SJSA1 (cell line): ENCODE measurements around the gene FAF1. TPM values are rescaled to one million over a fixed set of nuclear protein-coding genes. Genes with fewer than 3 reads are reported as not detected.

Experiments
- DNase-seq, 2 experiments: peaks; one replicate each; pipeline ENCODE4 v3.0.0-alpha.2; 2015 to 2020; ENCODE audit warnings: low spot score in 2 of 2, low read depth in 1 of 2
- H3K27ac ChIP-seq: fragments of 250-450 bp; sonication (Bioruptor Pico); 2 replicates; pipeline ENCODE4 v1.5.1; 2020; ENCODE audit warnings: mild to moderate bottlenecking, moderate library complexity
- H3K27me3 ChIP-seq: fragments of 250-450 bp; sonication (Bioruptor Pico); replicated peaks from 2 replicates; pipeline ENCODE4 v1.5.1; 2020; ENCODE audit warnings: mild to moderate bottlenecking, moderate library complexity
- H3K36me3 ChIP-seq: fragments of 250-450 bp; sonication (Bioruptor Pico); 2 replicates; pipeline ENCODE4 v1.5.1; 2020; ENCODE audit warnings: mild to moderate bottlenecking
- H3K4me1 ChIP-seq: fragments of 250-450 bp; sonication (Bioruptor Pico); replicated peaks from 2 replicates; pipeline ENCODE4 v1.6.1; 2021; ENCODE audit warnings: mild to moderate bottlenecking
- H3K4me3 ChIP-seq: fragments of 250-450 bp; sonication (Bioruptor Pico); 2 replicates; pipeline ENCODE4 v1.5.1; 2020; ENCODE audit warnings: mild to moderate bottlenecking
- H3K9me3 ChIP-seq: fragments of 250-450 bp; sonication (Bioruptor Pico); replicated peaks from 2 replicates; pipeline ENCODE4 v1.5.1; 2020; ENCODE audit warnings: mild to moderate bottlenecking
- total RNA-seq: library from RNA; depleted of rRNA; stranded (reverse); fragments of >200 nt; shearing (Covaris generic); gene quantifications from 2 replicates; pipeline ENCODE4 v1.2.3, GENCODE V29; 2014

FAF1 gene
- total RNA-seq, 1 experiment from 2014 or later: 96.3 TPM

DNA sequence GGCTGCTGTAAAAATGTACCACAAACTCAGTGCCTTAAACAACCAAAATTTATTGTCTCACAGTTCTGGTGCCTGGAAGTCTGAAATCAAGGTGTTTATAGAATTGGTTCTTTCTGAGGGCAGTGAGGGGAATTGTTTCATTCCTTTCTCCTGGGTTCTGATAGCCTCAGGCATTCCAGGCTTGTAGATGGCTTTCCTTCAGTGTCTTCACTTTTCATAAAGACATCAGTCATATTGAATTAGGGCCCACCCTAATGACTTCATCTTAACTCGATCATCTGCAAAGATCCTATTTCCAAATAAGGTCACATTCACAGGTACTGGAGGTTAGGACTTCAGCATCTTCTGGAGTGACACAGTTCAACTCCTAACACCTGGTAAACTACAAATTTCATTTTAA, 25.0 kb upstream of the FAF1 start:
- H3K27ac ChIP-seq: peak overlapping the region; percentile 49
- DNase-seq: peak in 1 of 2 experiments; percentile 76
- H3K4me1 ChIP-seq: peaks cover 35% of the 10 kb centered on the region
- peaks cover 17% of the 10 kb centered on the region for H3K36me3 ChIP-seq
- H3K4me3 ChIP-seq: peak overlapping the region; percentile 3; the same call in 1 of the 2 replicates
- H3K27me3 ChIP-seq: no peaks in the 10 kb centered on the region
- no peaks in the 10 kb centered on the region for H3K9me3 ChIP-seq

DNA sequence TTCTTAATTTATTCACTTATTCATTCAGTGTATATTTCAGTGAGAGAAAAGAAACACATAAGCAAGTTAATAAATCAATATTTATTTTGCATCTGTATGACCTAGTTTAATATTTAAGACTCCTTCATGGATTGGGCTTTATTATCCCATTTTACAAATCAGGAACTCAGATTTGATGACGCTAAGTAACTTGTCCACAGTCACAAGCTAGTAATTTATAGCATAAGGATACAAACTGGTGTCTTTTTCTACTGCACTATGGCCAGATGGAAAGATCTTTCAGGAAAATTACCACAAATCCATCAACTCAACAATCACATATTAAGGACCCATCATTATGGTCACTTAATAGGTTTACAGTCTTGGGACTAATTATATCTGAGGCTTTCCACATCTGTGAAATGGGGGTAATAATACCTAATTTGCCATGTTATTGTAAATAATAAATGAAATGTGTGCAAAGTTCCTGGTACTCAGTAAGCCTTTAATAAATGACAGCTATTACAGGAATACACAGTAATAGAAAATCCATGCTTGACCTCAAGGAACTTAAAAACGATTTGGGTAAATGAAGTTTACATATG, 23.2 kb upstream of the FAF1 start:
- no peaks in the 10 kb centered on the region for H3K9me3 ChIP-seq
- peak overlapping the region; percentile 99 for H3K27ac ChIP-seq
- peak in 1 of 2 experiments; percentile 46 for DNase-seq
- H3K4me3 ChIP-seq: peak overlapping the region; percentile 4; the same call in 1 of the 2 replicates
- peaks cover 35% of the 10 kb centered on the region for H3K4me1 ChIP-seq
- peaks cover 13% of the 10 kb centered on the region for H3K36me3 ChIP-seq
- no peaks in the 10 kb centered on the region for H3K27me3 ChIP-seq

DNA sequence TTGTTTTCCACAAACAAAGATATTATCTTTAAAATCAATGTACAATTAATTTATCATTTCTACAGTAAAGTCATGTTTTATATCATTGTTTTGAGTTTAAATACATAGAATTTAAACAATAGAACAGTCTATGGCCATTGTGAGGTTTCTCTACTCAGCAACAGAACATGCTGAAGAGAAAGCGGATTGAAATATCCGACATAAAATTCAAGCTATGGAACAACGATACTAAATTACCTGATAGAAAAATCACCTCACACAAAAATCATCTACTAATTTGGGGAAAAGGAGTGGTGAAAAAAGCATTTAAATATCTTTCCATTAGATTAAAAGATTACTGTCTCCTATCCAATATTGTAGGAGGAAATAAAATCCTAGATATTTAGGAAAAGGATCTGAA, 22.5 kb upstream of the FAF1 start:
- Histone ChIP-seq H3K4me1 (peaks cover 35% of the 10 kb centered on the region), H3K9me3 (no peaks in the 10 kb centered on the region), H3K27ac (peak overlapping the region; percentile 99), H3K4me3 (peak overlapping the region; percentile 15; the same call in 1 of the 2 replicates), H3K36me3 (peaks cover 17% of the 10 kb centered on the region), H3K27me3 (no peaks in the 10 kb centered on the region)
- DNase-seq: peak in 1 of 2 experiments; percentile 66

DNA sequence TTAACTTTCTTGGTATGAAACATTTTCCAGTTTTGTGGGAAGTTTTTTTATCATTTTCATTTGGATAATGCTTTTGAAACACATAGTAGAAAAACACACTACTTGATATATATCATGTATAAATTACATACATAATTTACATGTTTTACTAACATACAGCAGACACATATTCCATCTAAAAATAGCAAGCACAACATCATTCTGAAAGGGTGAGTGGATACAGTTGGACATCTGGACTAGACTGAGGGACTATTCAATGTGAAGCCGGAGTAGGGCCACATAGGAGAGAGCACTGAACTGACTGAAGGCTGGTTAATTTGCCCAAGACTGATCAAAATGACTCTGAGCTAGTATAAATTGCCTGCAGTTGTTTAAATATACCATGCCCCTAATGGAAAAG, 21.7 kb upstream of the FAF1 start:
- peaks cover 35% of the 10 kb centered on the region for H3K4me1 ChIP-seq
- H3K9me3 ChIP-seq: no peaks in the 10 kb centered on the region
- peak in 1 of 2 experiments; percentile 78 for DNase-seq
- H3K27ac ChIP-seq: peak overlapping the region; percentile 99
- no peaks in the 10 kb centered on the region for H3K27me3 ChIP-seq
- peak overlapping the region; percentile 15 for H3K4me3 ChIP-seq
- H3K36me3 ChIP-seq: peaks cover 17% of the 10 kb centered on the region

DNA sequence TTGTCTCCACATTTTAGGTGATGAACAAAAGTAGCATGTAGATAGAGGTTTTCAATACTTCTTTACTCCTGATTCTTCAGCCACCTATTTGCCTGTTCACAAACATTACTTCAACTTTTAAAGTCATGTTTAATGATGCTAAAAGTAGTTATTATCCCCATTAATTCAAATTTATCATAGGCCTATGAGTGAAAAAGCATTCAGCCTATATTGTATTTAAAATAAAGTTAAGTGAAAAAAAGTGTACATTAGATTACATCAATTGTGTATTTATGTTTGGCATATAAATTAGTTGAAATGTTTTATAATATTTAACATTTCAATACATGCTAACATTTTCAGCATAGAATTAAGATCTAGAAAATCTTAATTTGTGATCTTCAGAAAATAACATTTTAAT, 20.4 kb upstream of the FAF1 start:
- Histone ChIP-seq H3K4me1 (peaks cover 35% of the 10 kb centered on the region), H3K4me3 (peak overlapping the region; percentile 85), H3K9me3 (no peaks in the 10 kb centered on the region), H3K27ac (peak overlapping the region; percentile 99), H3K36me3 (peaks cover 27% of the 10 kb centered on the region), H3K27me3 (no peaks in the 10 kb centered on the region)
- no peak for DNase-seq

DNA sequence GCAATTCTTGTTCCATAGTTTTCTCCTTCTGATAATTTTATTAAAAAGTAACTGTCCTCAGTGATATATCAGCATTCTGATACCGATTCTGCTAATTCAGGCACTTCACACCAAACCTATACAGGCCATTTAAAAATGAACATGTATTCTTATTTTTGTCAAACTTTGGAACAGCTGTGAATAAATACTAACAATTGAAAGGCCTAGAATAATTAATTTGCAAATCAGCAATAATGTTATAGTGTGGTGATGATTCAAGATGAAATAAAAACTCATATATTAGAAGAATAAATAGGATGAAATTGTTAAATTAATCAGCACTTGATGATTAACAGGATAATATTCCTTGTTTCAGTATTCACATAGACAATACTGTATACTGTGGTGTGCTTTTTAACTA, 19.9 kb upstream of the FAF1 start:
- peak in 1 of 2 experiments; percentile 39 for DNase-seq
- peak overlapping the region; percentile 85 for H3K4me3 ChIP-seq
- H3K9me3 ChIP-seq: no peaks in the 10 kb centered on the region
- peaks cover 31% of the 10 kb centered on the region for H3K4me1 ChIP-seq
- peak overlapping the region; percentile 99 for H3K27ac ChIP-seq
- no peaks in the 10 kb centered on the region for H3K27me3 ChIP-seq
- peaks cover 29% of the 10 kb centered on the region for H3K36me3 ChIP-seq

DNA sequence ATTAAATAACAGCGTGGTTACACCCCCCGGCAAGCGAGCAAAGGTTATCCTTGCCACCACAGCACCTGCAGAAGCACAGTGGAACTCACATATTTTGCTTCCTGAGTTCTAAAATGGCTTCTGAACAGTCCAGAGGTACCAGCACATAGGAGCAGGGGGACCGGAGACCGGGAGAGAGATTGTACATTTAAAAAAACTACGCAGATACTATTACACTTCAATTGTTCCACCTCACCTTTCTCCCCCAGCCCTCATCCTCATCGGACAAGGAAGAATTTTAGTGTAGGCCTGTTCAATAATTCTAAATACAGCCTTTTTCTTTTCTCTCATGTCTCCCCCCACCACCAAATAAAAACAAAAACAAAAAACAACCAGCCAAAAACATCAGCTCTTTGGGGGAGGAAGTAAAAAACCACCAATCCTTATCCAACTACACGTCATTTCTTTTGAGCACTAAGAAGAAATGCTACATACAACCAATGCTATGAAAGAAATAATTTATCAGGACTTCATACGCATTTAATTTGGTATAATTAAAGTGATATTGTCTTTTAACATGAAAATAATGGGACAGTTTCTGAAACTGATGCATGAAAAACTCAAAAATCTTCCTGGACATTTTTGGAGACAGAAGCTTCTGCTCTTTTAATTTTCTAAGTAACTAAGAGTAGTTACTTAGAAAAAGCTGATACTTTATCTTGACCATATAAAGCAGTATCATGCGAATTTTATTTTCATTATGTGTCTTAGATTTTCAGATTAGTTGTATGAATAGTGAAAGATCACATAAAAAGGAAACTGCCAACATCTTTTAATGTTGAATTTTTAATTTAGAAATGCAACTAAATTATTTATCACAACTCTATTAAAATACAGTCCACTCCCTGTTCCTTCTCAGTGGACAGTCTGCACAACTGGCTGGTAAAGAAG, 19.1 kb upstream of the FAF1 start:
- Histone ChIP-seq H3K9me3 (no peaks in the 10 kb centered on the region), H3K27ac (peak overlapping the region; percentile 99), H3K4me3 (peak overlapping the region; percentile 85), H3K4me1 (peaks cover 29% of the 10 kb centered on the region), H3K36me3 (peaks cover 38% of the 10 kb centered on the region), H3K27me3 (no peaks in the 10 kb centered on the region)
- peak in 1 of 2 experiments; percentile 86 for DNase-seq

DNA sequence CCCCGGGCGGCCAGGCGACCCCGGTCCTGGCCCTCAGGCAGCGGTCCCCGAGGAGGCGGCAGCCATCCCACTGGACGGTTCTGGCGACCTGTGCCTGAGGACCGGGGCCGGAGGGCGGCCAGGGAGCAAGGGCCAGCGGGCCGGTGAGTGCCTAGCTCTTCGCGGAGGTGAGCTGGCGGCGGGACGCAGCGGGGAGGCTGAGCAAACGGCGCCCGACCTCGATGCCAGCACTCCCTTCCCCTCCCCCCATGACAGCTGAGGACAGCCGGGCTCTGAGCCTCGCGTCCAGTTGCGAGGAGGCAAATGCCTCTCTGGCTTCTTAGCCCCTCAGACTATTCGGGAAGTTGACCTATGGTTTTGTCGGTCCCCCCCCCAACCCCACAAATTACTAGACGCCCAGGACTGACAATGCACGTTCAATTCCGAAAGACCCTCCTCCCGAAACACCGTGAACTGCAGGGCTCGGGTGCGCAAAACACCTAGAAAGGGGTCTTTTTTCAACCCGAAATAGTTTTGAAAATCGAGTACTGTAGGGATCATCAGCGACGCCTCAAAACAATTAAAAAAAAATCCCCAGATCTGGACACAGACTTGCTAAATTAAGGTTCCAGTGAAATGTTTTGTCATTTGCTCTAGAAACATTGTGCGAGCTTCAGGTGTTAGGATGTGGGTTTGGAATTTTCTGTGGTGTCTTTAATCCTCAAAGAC, 18.2 kb upstream of the FAF1 start:
- Histone ChIP-seq H3K9me3 (no peaks in the 10 kb centered on the region), H3K4me3 (peak overlapping the region; percentile 85), H3K27ac (peak overlapping the region; percentile 99), H3K27me3 (no peaks in the 10 kb centered on the region), H3K4me1 (peaks cover 24% of the 10 kb centered on the region), H3K36me3 (peaks cover 46% of the 10 kb centered on the region)
- DNase-seq: peak; percentile 81 to 90

DNA sequence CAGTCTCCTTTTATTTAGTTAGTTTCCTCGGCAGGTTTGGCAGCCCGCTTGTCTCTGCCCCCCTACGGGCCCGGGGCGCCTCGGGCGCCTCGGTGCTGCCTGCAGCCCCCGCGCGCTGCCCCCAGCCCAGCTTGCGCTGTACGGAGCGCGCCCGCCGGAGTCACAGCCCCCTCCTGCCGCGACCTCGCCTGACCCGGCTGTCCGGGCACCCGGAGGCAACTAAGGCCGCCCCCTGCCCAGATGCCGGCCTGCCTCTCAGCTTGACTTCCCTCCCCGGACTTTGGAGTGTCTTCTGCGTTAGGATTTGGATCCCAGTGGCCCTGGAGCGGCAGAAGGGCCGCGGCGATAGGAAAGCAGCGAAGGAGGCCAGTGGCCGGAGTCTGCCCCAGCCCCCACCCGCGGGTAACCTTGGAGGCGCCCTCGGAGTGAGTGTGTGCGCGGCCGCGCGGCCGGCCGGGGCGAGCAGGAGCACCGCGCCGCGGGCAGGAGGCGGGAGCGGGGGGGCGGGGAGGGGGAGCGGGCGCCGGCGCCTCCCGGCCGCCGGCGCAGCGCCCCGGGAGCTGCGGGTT, 17.6 kb upstream of the FAF1 start:
- Histone ChIP-seq H3K4me1 (peaks cover 18% of the 10 kb centered on the region), H3K4me3 (peak overlapping the region; percentile 85), H3K27me3 (no peaks in the 10 kb centered on the region), H3K36me3 (peaks cover 52% of the 10 kb centered on the region), H3K27ac (peak overlapping the region; percentile 99), H3K9me3 (no peaks in the 10 kb centered on the region)
- peak in 1 of 2 experiments; percentile 75 for DNase-seq

DNA sequence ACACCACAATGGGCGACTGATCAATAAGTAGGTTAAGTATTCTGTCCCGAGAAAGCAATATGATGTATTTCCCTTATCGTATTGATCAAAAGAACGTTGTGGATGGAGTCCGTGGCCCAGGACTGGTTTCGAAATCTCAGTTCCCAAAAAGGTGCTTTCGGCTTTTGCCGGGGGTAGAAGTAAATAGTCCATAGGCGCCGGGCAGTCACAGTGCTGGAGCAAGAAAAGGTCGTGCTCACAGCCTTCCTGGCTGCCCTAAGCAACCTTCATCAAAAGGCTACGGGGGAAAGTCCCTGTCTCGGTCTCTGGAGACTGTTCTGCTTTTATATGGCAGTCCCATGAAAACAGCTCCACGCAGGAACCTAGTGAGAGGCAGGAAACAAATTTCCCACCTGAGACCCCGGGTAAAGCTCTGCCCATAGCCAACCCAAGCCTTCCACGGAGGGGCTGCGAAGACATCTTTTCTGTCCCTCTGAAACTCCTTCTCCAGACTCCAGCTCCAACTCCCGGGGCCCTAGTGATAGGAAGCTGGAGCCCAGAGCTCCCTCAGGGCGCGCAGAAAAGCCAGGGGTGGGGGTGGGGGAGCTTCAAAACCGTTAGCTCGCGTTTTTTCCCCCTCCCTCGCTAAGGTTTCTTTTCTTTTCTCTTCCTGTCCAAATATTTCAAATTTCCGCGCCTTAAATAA, 17.0 kb upstream of the FAF1 start:
- Histone ChIP-seq H3K27me3 (no peaks in the 10 kb centered on the region), H3K9me3 (no peaks in the 10 kb centered on the region), H3K36me3 (peaks cover 59% of the 10 kb centered on the region), H3K4me3 (peak overlapping the region; percentile 85), H3K4me1 (peaks cover 15% of the 10 kb centered on the region), H3K27ac (peak overlapping the region; percentile 99)
- peak; percentile 80 to 96 for DNase-seq

DNA sequence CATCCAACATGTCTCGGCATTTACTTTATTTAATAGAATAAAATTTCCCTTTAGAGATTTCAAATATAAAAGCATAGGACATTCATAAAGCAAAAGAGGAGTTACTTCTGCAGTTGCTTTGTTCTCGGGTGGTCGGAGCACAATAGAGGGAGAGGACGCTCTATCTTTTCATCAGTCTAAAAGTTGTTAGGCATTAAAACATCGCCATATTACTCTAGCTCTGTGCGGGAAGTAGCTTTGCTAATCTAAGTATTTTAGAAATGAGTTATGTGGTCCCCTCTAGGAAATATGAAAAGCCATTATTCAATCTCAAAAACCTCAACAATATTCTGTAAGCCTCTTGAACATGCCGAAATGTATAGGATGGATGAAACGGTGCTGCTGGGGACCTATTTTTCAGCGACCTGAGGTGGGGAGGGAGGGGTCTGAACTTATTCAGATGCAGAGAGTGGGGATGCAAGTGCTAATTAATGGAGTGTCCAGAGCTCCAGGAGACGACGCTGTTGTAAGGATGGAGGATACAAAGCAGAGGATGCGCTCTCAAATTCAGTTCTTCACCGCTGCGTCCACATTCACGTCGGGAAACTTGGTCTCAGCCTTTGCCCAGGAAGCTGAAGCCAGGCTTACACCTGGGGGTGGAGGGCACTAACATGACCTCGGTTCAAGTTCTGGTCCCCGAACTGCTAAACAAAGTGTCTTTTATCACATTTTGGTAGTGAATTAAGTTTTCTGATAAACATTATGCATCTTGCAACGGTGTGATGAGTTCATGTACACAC, 16.2 kb upstream of the FAF1 start:
- H3K36me3 ChIP-seq: peaks cover 66% of the 10 kb centered on the region
- no peaks in the 10 kb centered on the region for H3K27me3 ChIP-seq
- H3K27ac ChIP-seq: peak overlapping the region; percentile 99
- no peaks in the 10 kb centered on the region for H3K9me3 ChIP-seq
- DNase-seq: peak in 1 of 2 experiments; percentile 85
- peaks cover 11% of the 10 kb centered on the region for H3K4me1 ChIP-seq
- peak overlapping the region; percentile 85 for H3K4me3 ChIP-seq

DNA sequence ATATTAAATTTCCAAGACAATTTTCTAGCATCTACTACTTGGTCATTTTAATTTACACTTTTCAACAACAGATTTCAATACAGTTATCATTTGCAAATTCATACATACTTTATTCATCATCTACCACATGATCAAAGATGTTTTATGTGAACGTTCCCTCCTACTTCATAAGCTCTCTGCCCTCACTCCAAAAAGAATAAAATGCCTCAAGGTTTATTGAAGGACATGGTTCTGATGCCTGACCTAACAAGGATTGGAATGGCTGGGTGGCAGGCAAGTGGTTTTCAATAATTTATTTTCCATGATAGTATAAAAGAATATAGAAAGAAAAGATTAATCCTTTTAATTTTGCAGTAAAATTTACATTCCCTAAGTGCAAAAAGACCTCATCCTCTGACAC, 15.4 kb upstream of the FAF1 start:
- peak in 1 of 2 experiments; percentile 68 for DNase-seq
- Histone ChIP-seq H3K27ac (peak overlapping the region; percentile 99), H3K4me1 (peaks cover 11% of the 10 kb centered on the region), H3K27me3 (no peaks in the 10 kb centered on the region), H3K36me3 (peaks cover 74% of the 10 kb centered on the region), H3K4me3 (peak overlapping the region; percentile 85), H3K9me3 (no peaks in the 10 kb centered on the region)
